Measurements from ENCODE around the gene BIRC5. TPM values are rescaled to one million over a fixed set of nuclear protein-coding genes. Genes with fewer than 3 reads are reported as not detected.

Gene BIRC5
- total RNA-seq, 4 donors from 2014 or later, result 1.2 to 7.9 (median 3.6) TPM

DNA sequence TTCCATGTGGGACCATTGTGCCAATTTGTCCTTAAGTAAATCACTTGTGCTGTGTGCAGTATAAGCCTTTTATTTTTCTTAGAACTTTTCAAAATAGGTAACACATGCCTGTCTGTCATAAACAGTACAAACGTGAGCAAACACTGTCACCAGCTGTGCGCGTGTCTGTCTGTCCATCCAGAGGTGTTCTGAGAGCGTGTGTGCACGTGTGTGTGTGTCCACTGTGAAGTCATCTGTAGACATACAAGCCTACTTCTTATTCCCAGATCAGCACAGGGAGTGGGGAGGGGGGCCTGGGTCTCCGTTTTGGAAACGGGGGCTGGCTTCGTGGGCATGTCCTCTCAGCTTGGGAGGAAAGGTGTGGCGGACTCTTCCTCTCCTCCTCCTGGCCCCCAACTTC lies 26.8 kb downstream of the BIRC5 start:
- TF ChIP-seq POLR2A (IDR thresholded peaks at IDR 0.05), result no peak
- TF ChIP-seq, protein P1, sequence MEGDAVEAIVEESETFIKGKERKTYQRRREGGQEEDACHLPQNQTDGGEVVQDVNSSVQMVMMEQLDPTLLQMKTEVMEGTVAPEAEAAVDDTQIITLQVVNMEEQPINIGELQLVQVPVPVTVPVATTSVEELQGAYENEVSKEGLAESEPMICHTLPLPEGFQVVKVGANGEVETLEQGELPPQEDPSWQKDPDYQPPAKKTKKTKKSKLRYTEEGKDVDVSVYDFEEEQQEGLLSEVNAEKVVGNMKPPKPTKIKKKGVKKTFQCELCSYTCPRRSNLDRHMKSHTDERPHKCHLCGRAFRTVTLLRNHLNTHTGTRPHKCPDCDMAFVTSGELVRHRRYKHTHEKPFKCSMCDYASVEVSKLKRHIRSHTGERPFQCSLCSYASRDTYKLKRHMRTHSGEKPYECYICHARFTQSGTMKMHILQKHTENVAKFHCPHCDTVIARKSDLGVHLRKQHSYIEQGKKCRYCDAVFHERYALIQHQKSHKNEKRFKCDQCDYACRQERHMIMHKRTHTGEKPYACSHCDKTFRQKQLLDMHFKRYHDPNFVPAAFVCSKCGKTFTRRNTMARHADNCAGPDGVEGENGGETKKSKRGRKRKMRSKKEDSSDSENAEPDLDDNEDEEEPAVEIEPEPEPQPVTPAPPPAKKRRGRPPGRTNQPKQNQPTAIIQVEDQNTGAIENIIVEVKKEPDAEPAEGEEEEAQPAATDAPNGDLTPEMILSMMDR (IDR thresholded peaks at IDR 0.05), result no peak
- Histone ChIP-seq H3K9me3 (no peaks in the 10 kb centered on the region), H3K4me3 (no peak overlapping the region), H3K4me1 (no peaks in the 10 kb centered on the region), H3K36me3 (no peaks in the 10 kb centered on the region), H3K27ac (no peak overlapping the region), H3K27me3 (no peaks in the 10 kb centered on the region)
- intact Hi-C loops (cut with DNase I; ENCODE audit: low total_unique reads), result no loop called here
- 78 to 84% methylated on average over 6 to 9 of the region's 9 CpGs for WGBS, 2 donors (ENCODE audit: low coverage in 1 of 2)
- in situ Hi-C loops (cut with MboI; ENCODE audit: low pct_ligation_motif_present in 1 of 4, low pct_unique_long_range_greater_than_20kb in 1 of 4, low sequenced_read_pairs in 3 of 4), result loop anchor here in 3 of 4 donors (10.0 kb wide), 2 partner anchors 126 to 136 kb away; no protein-coding TSS in a partner anchor
- DNase-seq, result no peak

DNA sequence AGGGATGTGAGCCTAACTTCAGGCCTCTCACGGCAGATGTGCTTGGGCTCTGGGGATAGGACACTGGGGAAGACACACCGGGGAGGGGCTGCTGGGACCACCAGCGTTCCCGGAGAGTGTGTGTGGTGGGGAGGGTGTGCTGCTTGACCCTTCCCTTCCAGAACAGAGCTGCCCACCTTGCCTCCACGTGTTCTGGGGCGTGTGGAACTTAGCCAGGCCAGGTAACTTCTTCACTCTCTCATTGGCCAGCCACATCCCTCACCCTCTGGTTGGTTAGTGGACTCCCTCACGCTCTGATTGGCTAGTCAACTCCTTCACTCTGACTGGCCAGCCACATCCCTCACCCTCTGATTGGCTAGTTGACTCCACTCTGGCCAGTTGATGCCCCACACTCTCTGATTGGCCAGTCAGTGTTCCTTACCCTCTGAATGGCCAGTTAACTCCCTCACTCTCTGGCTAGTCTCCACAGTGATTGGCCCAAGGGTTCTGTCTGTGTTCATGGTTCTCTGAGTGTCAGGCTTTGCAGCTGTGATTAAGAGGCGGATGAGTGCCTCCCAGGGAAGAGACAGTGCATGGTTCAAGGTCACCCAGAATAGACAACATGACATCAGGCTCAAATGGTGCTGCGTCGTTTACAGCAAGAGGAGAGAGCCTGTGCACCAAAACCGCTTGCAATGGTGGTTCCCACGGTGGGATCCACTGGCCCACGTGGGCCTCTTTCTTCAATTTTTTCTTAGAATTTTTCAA lies 27.4 kb downstream of the BIRC5 start:
- in situ Hi-C loops (cut with MboI; ENCODE audit: low pct_ligation_motif_present in 1 of 4, low pct_unique_long_range_greater_than_20kb in 1 of 4, low sequenced_read_pairs in 3 of 4), result loop anchor here in 3 of 4 donors (10.0 kb wide), 2 partner anchors 127 to 137 kb away; no protein-coding TSS in a partner anchor
- Histone ChIP-seq H3K4me1 (no peaks in the 10 kb centered on the region), H3K36me3 (no peaks in the 10 kb centered on the region), H3K4me3 (no peak overlapping the region), H3K27ac (no peak overlapping the region), H3K9me3 (no peaks in the 10 kb centered on the region), H3K27me3 (no peaks in the 10 kb centered on the region)
- WGBS, 2 donors (ENCODE audit: low coverage in 1 of 2), result 89 to 100% methylated on average over 3 to 12 of the region's 13 CpGs
- no peak for DNase-seq
- TF ChIP-seq, protein P1 (IDR thresholded peaks at IDR 0.05), result no peak
- TF ChIP-seq POLR2A (IDR thresholded peaks at IDR 0.05) (no peak), POLR2AphosphoS5 (IDR thresholded peaks at IDR 0.05) (no peak), EP300 (IDR thresholded peaks at IDR 0.05; ENCODE audit: low read depth) (no peak)
- intact Hi-C loops (cut with DNase I; ENCODE audit: low total_unique reads), result no loop called here

DNA sequence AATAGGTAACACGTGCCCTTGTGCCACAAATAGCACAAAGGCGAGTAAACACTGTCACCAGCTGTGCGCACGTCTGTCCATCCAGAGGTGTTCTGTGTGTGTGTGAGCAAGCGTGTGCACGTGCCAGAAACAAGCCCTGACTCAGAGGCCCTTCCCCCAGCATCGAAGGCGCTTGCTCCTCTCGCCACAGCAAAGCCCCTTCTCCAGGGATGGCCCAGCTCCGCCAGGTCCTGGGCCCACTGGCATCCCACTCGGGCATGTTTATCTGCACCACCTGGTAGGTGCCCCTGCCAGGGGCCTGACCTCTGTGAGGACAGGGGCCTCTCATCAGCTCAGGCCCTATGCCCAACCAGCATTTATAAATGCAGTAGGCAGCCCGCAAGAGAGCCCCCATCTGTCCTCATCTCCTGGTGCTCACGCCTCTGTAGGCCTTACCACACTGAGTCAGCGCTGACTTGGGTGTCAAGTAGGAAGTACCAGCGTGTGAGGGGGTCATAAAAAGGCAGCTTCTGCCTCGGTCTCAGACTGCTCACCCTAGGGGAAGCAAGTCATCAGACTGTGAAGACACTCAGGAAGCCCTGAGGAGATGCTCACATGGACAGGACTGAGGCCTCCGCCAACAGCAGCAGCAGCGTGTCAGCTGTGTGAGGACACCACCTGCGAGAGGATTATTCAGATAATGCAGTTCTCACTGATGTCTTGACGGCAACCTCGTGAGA lies 28.1 kb downstream of the BIRC5 start:
- in situ Hi-C loops (cut with MboI; ENCODE audit: low pct_ligation_motif_present in 1 of 4, low pct_unique_long_range_greater_than_20kb in 1 of 4, low sequenced_read_pairs in 3 of 4) (loop anchor here in 3 of 4 donors (10.0 kb wide), 2 partner anchors 127 to 137 kb away; no protein-coding TSS in a partner anchor), intact Hi-C loops (cut with DNase I; ENCODE audit: low total_unique reads) (no loop called here)
- DNase-seq, result no peak
- no peaks in the 10 kb centered on the region for H3K27me3 ChIP-seq
- no peaks in the 10 kb centered on the region for H3K4me1 ChIP-seq
- no peak overlapping the region for H3K4me3 ChIP-seq
- WGBS, 2 donors (ENCODE audit: low coverage in 1 of 2), result 76% methylated on average over 21 of the region's 21 CpGs; no CpG with 5 or more reads in 1 of the 2 donors
- TF ChIP-seq EP300 (IDR thresholded peaks at IDR 0.05; ENCODE audit: low read depth) (no peak), POLR2A (IDR thresholded peaks at IDR 0.05) (no peak), POLR2AphosphoS5 (IDR thresholded peaks at IDR 0.05) (no peak)
- TF ChIP-seq, protein P1 (IDR thresholded peaks at IDR 0.05), result no peak
- no peaks in the 10 kb centered on the region for H3K9me3 ChIP-seq
- H3K36me3 ChIP-seq, result no peaks in the 10 kb centered on the region
- H3K27ac ChIP-seq, result no peak overlapping the region

- in situ Hi-C loops (cut with MboI; ENCODE audit: low pct_ligation_motif_present in 1 of 4, low pct_unique_long_range_greater_than_20kb in 1 of 4, low sequenced_read_pairs in 3 of 4) (loop anchor here in 3 of 4 donors (10.0 kb wide), 2 partner anchors 133 to 143 kb away; no protein-coding TSS in a partner anchor), intact Hi-C loops (cut with DNase I; ENCODE audit: low total_unique reads) (no loop called here)
- DNase-seq, result no peak
- Histone ChIP-seq H3K4me3 (no peak overlapping the region), H3K27ac (no peak overlapping the region), H3K9me3 (no peaks in the 10 kb centered on the region), H3K27me3 (peaks cover 3% of the 10 kb centered on the region), H3K4me1 (peaks cover 0 to 18% (median 16%) of the 10 kb centered on the region in 4 donors), H3K36me3 (no peaks in the 10 kb centered on the region)
- 80 to 81% methylated on average over 1 to 8 of the region's 8 CpGs for WGBS, 2 donors (ENCODE audit: low coverage in 1 of 2)
- no peak for TF ChIP-seq POLR2A (IDR thresholded peaks at IDR 0.05)
- no peak for TF ChIP-seq EP300 (IDR thresholded peaks at IDR 0.05; ENCODE audit: low read depth)
- no peak for TF ChIP-seq POLR2AphosphoS5 (IDR thresholded peaks at IDR 0.05)
- TF ChIP-seq, protein P1 (IDR thresholded peaks at IDR 0.05), result no peak
Measured at GRCh38 chr17:78247304-78247703, 33.3 kb downstream of the BIRC5 start.
